Measurements from ENCODE around the gene GPR151. TPM values are rescaled to one million over a fixed set of nuclear protein-coding genes. Genes with fewer than 3 reads are reported as not detected.

The GPR151 gene
- total and polyA plus RNA-seq, 9 of the 15 experiments (the other 6 are each of a cell fraction or from before 2014, with no cell fraction given) = 0.06 TPM; not detected in 8

DNA sequence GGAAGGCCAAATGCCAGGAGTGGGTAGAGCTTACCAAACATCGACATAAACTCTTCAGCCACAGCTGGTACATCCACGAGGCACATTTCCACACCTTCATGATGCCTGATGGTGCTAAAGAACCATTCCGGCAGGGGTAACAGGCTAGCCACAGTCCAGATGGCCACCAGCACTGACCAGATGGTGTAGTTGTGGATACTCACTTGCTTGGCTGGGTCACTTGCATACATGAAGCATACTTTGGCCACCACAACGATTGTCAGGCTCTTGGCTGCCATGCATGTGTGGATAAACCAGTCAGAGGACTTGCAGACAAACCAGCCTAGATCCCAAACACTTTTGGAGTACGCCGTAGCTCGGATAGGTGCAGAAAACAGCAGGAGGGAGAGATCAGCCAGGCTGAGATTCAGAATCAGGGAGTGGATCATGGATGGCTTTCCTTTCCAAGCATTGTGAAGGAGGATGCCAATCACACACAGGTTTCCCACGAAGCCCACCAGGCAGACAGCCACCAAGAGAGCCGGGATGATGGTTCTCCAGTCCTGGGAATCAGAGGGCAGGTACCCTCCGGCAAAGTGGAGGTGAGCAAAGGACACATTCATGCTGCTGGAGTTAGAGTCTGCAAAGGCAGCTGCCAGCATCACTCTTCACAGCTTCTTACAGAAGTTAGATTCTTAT, 378 bp downstream of the GPR151 start:
- no peak overlapping the region for H3K4me3 ChIP-seq
- no peaks in the 10 kb centered on the region for H3K9me1 ChIP-seq (ENCODE audit: control insufficient read depth, insufficient read depth, low read length)
- in situ Hi-C loops (cut with MboI) = no loop called here
- ChIA-PET CTCF (ENCODE audit: low intra/inter-chr PET ratio) (no interaction called here), POLR2A (interaction anchor here (0.6 to 1.2 kb wide), 3 partner anchors 24 to 454 kb away, joined by 3 to 6 read pairs (median 4); no protein-coding TSS in a partner anchor)
- no peak overlapping the region for H2AFZ ChIP-seq (ENCODE audit: low read depth, low read length)
- peaks cover 19% of the 10 kb centered on the region; the same call in 2 of the 3 replicates for H3K36me3 ChIP-seq (ENCODE audit: control insufficient read depth, insufficient read depth, low read length)
- no peaks in the 10 kb centered on the region for H4K20me1 ChIP-seq (replicated peaks; ENCODE audit: control insufficient read depth, insufficient read depth, low read length)
- DNase-seq (ENCODE audit: extremely low read depth in 1 of 4, low spot score in 3 of 4) (no peak), FAIRE-seq (no peak), ATAC-seq (peak; percentile 43)
- H3K4me2 ChIP-seq (ENCODE audit: insufficient read depth, low read length) = no peak overlapping the region
- 38% methylated on average over 10 of the region's 10 CpGs for WGBS (ENCODE audit: insufficient coverage, low coverage, missing lambda C conversion rate)
- no peaks in the 10 kb centered on the region for H3K4me1 ChIP-seq (replicated peaks in 1 of 2; ENCODE audit: control insufficient read depth in 2 of 2, insufficient read depth in 2 of 2, low read length in 2 of 2)
- intact Hi-C loops (cut with micrococcal nuclease) = no loop called here
- no TSS peak for BruUV-seq (replicated peaks)
- no peaks in the 10 kb centered on the region; a peak in 1 of 5 replicates for H3K27me3 ChIP-seq (ENCODE audit: control insufficient read depth in 2 of 2, insufficient read depth in 2 of 2, low read length in 2 of 2)
- no peaks in the 10 kb centered on the region for H3K79me2 ChIP-seq (ENCODE audit: control insufficient read depth, insufficient read depth, low read length)
- no peaks in the 10 kb centered on the region for H3K9me3 ChIP-seq (replicated peaks; ENCODE audit: control insufficient read depth, insufficient read depth, low read depth, low read length)
- TF ChIP-seq, protein P1, sequence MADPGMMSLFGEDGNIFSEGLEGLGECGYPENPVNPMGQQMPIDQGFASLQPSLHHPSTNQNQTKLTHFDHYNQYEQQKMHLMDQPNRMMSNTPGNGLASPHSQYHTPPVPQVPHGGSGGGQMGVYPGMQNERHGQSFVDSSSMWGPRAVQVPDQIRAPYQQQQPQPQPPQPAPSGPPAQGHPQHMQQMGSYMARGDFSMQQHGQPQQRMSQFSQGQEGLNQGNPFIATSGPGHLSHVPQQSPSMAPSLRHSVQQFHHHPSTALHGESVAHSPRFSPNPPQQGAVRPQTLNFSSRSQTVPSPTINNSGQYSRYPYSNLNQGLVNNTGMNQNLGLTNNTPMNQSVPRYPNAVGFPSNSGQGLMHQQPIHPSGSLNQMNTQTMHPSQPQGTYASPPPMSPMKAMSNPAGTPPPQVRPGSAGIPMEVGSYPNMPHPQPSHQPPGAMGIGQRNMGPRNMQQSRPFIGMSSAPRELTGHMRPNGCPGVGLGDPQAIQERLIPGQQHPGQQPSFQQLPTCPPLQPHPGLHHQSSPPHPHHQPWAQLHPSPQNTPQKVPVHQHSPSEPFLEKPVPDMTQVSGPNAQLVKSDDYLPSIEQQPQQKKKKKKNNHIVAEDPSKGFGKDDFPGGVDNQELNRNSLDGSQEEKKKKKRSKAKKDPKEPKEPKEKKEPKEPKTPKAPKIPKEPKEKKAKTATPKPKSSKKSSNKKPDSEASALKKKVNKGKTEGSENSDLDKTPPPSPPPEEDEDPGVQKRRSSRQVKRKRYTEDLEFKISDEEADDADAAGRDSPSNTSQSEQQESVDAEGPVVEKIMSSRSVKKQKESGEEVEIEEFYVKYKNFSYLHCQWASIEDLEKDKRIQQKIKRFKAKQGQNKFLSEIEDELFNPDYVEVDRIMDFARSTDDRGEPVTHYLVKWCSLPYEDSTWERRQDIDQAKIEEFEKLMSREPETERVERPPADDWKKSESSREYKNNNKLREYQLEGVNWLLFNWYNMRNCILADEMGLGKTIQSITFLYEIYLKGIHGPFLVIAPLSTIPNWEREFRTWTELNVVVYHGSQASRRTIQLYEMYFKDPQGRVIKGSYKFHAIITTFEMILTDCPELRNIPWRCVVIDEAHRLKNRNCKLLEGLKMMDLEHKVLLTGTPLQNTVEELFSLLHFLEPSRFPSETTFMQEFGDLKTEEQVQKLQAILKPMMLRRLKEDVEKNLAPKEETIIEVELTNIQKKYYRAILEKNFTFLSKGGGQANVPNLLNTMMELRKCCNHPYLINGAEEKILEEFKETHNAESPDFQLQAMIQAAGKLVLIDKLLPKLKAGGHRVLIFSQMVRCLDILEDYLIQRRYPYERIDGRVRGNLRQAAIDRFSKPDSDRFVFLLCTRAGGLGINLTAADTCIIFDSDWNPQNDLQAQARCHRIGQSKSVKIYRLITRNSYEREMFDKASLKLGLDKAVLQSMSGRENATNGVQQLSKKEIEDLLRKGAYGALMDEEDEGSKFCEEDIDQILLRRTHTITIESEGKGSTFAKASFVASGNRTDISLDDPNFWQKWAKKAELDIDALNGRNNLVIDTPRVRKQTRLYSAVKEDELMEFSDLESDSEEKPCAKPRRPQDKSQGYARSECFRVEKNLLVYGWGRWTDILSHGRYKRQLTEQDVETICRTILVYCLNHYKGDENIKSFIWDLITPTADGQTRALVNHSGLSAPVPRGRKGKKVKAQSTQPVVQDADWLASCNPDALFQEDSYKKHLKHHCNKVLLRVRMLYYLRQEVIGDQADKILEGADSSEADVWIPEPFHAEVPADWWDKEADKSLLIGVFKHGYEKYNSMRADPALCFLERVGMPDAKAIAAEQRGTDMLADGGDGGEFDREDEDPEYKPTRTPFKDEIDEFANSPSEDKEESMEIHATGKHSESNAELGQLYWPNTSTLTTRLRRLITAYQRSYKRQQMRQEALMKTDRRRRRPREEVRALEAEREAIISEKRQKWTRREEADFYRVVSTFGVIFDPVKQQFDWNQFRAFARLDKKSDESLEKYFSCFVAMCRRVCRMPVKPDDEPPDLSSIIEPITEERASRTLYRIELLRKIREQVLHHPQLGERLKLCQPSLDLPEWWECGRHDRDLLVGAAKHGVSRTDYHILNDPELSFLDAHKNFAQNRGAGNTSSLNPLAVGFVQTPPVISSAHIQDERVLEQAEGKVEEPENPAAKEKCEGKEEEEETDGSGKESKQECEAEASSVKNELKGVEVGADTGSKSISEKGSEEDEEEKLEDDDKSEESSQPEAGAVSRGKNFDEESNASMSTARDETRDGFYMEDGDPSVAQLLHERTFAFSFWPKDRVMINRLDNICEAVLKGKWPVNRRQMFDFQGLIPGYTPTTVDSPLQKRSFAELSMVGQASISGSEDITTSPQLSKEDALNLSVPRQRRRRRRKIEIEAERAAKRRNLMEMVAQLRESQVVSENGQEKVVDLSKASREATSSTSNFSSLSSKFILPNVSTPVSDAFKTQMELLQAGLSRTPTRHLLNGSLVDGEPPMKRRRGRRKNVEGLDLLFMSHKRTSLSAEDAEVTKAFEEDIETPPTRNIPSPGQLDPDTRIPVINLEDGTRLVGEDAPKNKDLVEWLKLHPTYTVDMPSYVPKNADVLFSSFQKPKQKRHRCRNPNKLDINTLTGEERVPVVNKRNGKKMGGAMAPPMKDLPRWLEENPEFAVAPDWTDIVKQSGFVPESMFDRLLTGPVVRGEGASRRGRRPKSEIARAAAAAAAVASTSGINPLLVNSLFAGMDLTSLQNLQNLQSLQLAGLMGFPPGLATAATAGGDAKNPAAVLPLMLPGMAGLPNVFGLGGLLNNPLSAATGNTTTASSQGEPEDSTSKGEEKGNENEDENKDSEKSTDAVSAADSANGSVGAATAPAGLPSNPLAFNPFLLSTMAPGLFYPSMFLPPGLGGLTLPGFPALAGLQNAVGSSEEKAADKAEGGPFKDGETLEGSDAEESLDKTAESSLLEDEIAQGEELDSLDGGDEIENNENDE (IDR thresholded peaks at IDR 0.05; ENCODE audit: low read depth, low read length) = peak; percentile 9
- no peak for TF ChIP-seq ZNF121 (CRISPR knock-in tag; conservative IDR thresholded peaks at IDR 0.05)
- H3K27ac ChIP-seq (ENCODE audit: extremely low read depth, low read depth, low read length) = no peak overlapping the region
- H3K9ac ChIP-seq (ENCODE audit: insufficient read depth in 1 of 2, low read depth in 2 of 2, low read length in 2 of 2) = no peak overlapping the region

All from K562 (cell line).